Neural cell (in vitro differentiated cells): ENCODE results near the gene PCBP4. TPM values are rescaled to one million over a fixed set of nuclear protein-coding genes. Genes with fewer than 3 reads are reported as not detected.

ENCODE experiments used
- H2AFZ ChIP-seq: fragments of 200-600, 300-800 bp; sonication (generic), shearing (Covaris generic); 2 replicates; pipeline ENCODE4 v1.6.0; 2014; ENCODE audit warnings: low read depth, mild to moderate bottlenecking, antibody characterized with exemption, low read length, moderate library complexity
- H3F3A ChIP-seq: fragments of 200-600 bp; shearing (Covaris generic); 2 replicates; pipeline ENCODE4 v1.6.1; 2016; ENCODE audit warnings: mild to moderate bottlenecking, moderate library complexity, mixed read lengths, antibody characterized with exemption, low read length; ENCODE audit not compliant: insufficient read depth, poor library complexity, severe bottlenecking
- H3K27ac ChIP-seq: fragments of 200-600, 300-800 bp; sonication (generic), shearing (Covaris generic); 2 replicates; pipeline ENCODE4 v1.5.1; 2014; ENCODE audit warnings: mild to moderate bottlenecking, low read length, moderate library complexity
- H3K27me3 ChIP-seq: fragments of 300-800, 200-600 bp; sonication (generic), shearing (Covaris generic); 2 replicates; pipeline ENCODE4 v1.6.0; 2014; ENCODE audit warnings: mild to moderate bottlenecking, low read depth, low read length, moderate library complexity; ENCODE audit not compliant: insufficient read depth
- H3K36me3 ChIP-seq: fragments of 300-800, 200-600 bp; sonication (generic), shearing (Covaris generic); 2 replicates; pipeline ENCODE4 v1.5.1; 2014; ENCODE audit warnings: mild to moderate bottlenecking, antibody characterized with exemption, low read length, moderate library complexity; ENCODE audit not compliant: insufficient read depth
- H3K4me2 ChIP-seq: fragments of 300-800, 200-600 bp; sonication (generic), shearing (Covaris generic); 2 replicates; pipeline ENCODE4 v1.6.0; 2014; ENCODE audit warnings: mild to moderate bottlenecking, low read length
- H3K4me3 ChIP-seq: fragments of 300-800, 200-600 bp; sonication (generic), shearing (Covaris generic); 2 replicates; pipeline ENCODE4 v1.5.1; 2014; ENCODE audit warnings: mild to moderate bottlenecking, low read length, moderate library complexity
- H3K79me2 ChIP-seq: fragments of 200-600 bp; shearing (Covaris generic); replicated peaks from 2 replicates; pipeline ENCODE4 v1.6.0; 2014; ENCODE audit warnings: mild to moderate bottlenecking, low read length, moderate library complexity; ENCODE audit not compliant: insufficient read depth
- H3K9ac ChIP-seq: fragments of 300-800, 200-600 bp; sonication (generic), shearing (Covaris generic); 2 replicates; pipeline ENCODE4 v1.6.1; 2016; ENCODE audit warnings: mild to moderate bottlenecking, low read length, mixed read lengths
- H3K9me2 ChIP-seq: fragments of 200-600 bp; shearing (Covaris generic); 2 replicates; pipeline ENCODE4 v1.6.1; 2016; ENCODE audit warnings: mild to moderate bottlenecking, low read length, mixed read lengths; ENCODE audit not compliant: insufficient read depth
- H3K9me3 ChIP-seq: fragments of 200-600, 300-800 bp; sonication (generic), shearing (Covaris generic); 2 replicates; pipeline ENCODE4 v1.6.1; 2016; ENCODE audit warnings: mild to moderate bottlenecking, mixed run types, low read length, moderate library complexity, mixed read lengths
- H4K20me1 ChIP-seq: fragments of 200-600 bp; shearing (Covaris generic); 2 replicates; pipeline ENCODE4 v1.6.1; 2016; ENCODE audit warnings: mild to moderate bottlenecking, mixed run types; ENCODE audit not compliant: insufficient read depth
- EP300 ChIP-seq: fragments of 450-650 bp; conservative IDR thresholded peaks from 2 replicates; pipeline ENCODE4 v1.6.1; 2014; ENCODE audit warnings: antibody characterized with exemption, mild to moderate bottlenecking, moderate library complexity; ENCODE audit not compliant: poor library complexity, severe bottlenecking
- EZH2 ChIP-seq: fragments of 200-600, 300-800 bp; shearing (Covaris generic), sonication (generic); IDR thresholded peaks from 2 replicates; pipeline ENCODE4 v1.6.1; 2014; ENCODE audit warnings: antibody characterized with exemption, low read length, borderline replicate concordance, mild to moderate bottlenecking; ENCODE audit not compliant: insufficient read depth, poor library complexity, severe bottlenecking
- MXI1 ChIP-seq: fragments of 450-650 bp; conservative IDR thresholded peaks from 2 replicates; pipeline ENCODE4 v1.6.1; 2014; ENCODE audit warnings: antibody characterized with exemption, mild to moderate bottlenecking; ENCODE audit not compliant: poor library complexity, severe bottlenecking
- POLR2AphosphoS5 ChIP-seq: IDR thresholded peaks from 2 replicates; pipeline ENCODE4 v1.6.1; 2012
- RAD21 ChIP-seq: fragments of 450-650 bp; conservative IDR thresholded peaks from 2 replicates; pipeline ENCODE4 v1.6.1; 2014; ENCODE audit warnings: antibody characterized with exemption, mild to moderate bottlenecking, moderate library complexity
- SMC3 ChIP-seq: fragments of 450-650 bp; conservative IDR thresholded peaks from 2 replicates; pipeline ENCODE4 v1.6.1; 2014; ENCODE audit warnings: antibody characterized with exemption, mild to moderate bottlenecking, moderate library complexity; ENCODE audit not compliant: poor library complexity
- TAF1 ChIP-seq: IDR thresholded peaks from 2 replicates; pipeline ENCODE4 v1.6.1; 2012; ENCODE audit warnings: low read depth
- polyA plus RNA-seq: library from polyadenylated mRNA; depleted of rRNA; stranded (reverse); fragments of >200 nt; gene quantifications from 2 replicates; pipeline ENCODE4 v1.2.3, GENCODE V29; 2014
- TF ChIP-seq, protein P1 (sequence below): fragments of 450-650 bp; IDR thresholded peaks from 2 replicates; pipeline ENCODE4 v1.5.1; 2014; ENCODE audit warnings: antibody characterized with exemption, mild to moderate bottlenecking, moderate library complexity; ENCODE audit not compliant: poor library complexity, severe bottlenecking
- TF ChIP-seq, protein P2 (sequence below): IDR thresholded peaks from 2 replicates; pipeline ENCODE4 v1.6.1; 2012; ENCODE audit warnings: borderline replicate concordance

Gene PCBP4
- polyA plus RNA-seq, 1 donor from 2014 or later: 251 TPM

DNA sequence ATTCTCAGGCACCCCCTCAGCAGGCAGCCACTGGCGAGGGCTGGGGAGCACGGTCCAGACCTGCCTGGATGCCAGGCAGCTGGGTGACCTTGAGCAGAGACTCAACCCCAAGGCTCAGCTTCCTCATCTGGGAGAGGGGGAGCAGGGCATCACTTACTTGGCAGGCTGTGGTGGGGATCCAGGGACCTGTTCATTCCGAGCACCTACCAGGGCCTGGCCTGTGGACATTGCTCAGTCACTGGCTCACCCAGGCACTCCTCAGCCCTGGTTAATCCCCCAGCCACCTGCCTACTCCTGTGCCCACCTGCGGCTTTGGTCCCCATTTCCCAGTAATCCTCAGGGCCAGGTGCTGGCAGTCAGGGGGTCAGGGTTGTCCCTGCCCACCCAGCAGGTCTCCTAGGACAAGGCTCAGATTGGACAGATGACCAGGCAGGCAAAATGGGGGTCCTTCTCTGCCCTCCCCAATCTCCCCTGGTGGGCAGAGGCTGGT, 37.7 kb upstream of the PCBP4 start:
- H3K4me3 ChIP-seq: peak overlapping the region; percentile 55
- peak overlapping the region; percentile 74 for H3K27ac ChIP-seq
- no peaks in the 10 kb centered on the region for H3K27me3 ChIP-seq
- no peaks in the 10 kb centered on the region for H3K9me2 ChIP-seq
- no peaks in the 10 kb centered on the region for H4K20me1 ChIP-seq
- no peak for TF ChIP-seq SMC3
- TF ChIP-seq, protein P1, sequence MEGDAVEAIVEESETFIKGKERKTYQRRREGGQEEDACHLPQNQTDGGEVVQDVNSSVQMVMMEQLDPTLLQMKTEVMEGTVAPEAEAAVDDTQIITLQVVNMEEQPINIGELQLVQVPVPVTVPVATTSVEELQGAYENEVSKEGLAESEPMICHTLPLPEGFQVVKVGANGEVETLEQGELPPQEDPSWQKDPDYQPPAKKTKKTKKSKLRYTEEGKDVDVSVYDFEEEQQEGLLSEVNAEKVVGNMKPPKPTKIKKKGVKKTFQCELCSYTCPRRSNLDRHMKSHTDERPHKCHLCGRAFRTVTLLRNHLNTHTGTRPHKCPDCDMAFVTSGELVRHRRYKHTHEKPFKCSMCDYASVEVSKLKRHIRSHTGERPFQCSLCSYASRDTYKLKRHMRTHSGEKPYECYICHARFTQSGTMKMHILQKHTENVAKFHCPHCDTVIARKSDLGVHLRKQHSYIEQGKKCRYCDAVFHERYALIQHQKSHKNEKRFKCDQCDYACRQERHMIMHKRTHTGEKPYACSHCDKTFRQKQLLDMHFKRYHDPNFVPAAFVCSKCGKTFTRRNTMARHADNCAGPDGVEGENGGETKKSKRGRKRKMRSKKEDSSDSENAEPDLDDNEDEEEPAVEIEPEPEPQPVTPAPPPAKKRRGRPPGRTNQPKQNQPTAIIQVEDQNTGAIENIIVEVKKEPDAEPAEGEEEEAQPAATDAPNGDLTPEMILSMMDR: no peak
- TF ChIP-seq EP300: no peak
- no peak for TF ChIP-seq TAF1
- no peak for TF ChIP-seq POLR2AphosphoS5
- no peak for TF ChIP-seq EZH2
- no peak for TF ChIP-seq RAD21
- TF ChIP-seq MXI1: no peak
- TF ChIP-seq, protein P2, sequence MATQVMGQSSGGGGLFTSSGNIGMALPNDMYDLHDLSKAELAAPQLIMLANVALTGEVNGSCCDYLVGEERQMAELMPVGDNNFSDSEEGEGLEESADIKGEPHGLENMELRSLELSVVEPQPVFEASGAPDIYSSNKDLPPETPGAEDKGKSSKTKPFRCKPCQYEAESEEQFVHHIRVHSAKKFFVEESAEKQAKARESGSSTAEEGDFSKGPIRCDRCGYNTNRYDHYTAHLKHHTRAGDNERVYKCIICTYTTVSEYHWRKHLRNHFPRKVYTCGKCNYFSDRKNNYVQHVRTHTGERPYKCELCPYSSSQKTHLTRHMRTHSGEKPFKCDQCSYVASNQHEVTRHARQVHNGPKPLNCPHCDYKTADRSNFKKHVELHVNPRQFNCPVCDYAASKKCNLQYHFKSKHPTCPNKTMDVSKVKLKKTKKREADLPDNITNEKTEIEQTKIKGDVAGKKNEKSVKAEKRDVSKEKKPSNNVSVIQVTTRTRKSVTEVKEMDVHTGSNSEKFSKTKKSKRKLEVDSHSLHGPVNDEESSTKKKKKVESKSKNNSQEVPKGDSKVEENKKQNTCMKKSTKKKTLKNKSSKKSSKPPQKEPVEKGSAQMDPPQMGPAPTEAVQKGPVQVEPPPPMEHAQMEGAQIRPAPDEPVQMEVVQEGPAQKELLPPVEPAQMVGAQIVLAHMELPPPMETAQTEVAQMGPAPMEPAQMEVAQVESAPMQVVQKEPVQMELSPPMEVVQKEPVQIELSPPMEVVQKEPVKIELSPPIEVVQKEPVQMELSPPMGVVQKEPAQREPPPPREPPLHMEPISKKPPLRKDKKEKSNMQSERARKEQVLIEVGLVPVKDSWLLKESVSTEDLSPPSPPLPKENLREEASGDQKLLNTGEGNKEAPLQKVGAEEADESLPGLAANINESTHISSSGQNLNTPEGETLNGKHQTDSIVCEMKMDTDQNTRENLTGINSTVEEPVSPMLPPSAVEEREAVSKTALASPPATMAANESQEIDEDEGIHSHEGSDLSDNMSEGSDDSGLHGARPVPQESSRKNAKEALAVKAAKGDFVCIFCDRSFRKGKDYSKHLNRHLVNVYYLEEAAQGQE: no peak
- H3K9me3 ChIP-seq: no peaks in the 10 kb centered on the region
- no peaks in the 10 kb centered on the region for H3K79me2 ChIP-seq
- no peaks in the 10 kb centered on the region for H3K36me3 ChIP-seq
- H3K4me2 ChIP-seq: peak overlapping the region; percentile 51
- H3F3A ChIP-seq: no peaks in the 10 kb centered on the region
- peak overlapping the region; percentile 61 for H3K9ac ChIP-seq
- peak overlapping the region; percentile 32 for H2AFZ ChIP-seq

DNA sequence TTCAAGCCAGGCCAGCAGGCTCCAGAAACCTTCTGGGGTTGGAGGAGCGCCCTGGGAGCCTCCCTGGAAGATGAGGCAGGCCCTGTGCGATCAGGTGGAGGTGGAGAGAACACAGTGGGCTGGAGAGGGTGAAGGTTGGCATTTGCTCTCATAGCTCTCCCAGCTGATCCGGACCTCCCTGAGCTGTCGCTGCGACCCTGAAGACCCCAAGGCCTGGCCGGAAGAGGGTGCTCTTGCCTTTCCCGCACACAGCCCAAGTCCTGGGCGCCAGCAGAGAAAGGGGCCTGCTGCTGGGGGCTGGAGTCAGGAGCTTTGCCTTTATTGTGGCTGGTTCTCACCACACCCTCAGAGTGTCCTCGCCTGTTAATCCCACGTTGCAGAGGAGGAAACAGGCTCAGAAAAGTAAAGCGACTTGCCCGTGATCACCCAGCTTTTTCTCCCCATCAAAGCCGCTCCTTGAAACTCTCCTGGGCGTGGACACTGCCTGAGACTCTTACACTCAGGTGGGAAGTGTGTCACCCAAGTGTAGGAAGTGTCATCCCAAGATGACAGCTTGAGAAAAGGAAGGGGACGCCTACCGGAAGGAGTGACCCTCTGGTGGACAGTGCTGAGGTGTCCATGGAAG, 37.0 kb upstream of the PCBP4 start:
- TF ChIP-seq EZH2 (no peak), MXI1 (no peak), SMC3 (peak; percentile 88), TAF1 (no peak), POLR2AphosphoS5 (no peak), EP300 (no peak), RAD21 (peak; percentile 90)
- TF ChIP-seq, protein P2: no peak
- TF ChIP-seq, protein P1: peak; percentile 81
- Histone ChIP-seq H2AFZ (no peak overlapping the region), H3K36me3 (no peaks in the 10 kb centered on the region), H3K27ac (peak overlapping the region; percentile 74), H3K79me2 (no peaks in the 10 kb centered on the region), H3K27me3 (no peaks in the 10 kb centered on the region), H3K4me3 (no peak overlapping the region), H4K20me1 (no peaks in the 10 kb centered on the region), H3K9ac (peak overlapping the region; percentile 61), H3K9me2 (no peaks in the 10 kb centered on the region), H3K4me2 (no peak overlapping the region), H3F3A (no peaks in the 10 kb centered on the region), H3K9me3 (no peaks in the 10 kb centered on the region)
